Bronchial epithelial cell (primary cell): ENCODE data around the gene HOXB9. TPM values are rescaled to one million over a fixed set of nuclear protein-coding genes. Genes with fewer than 3 reads are reported as not detected.

Experiments
- DNase-seq: peaks from one replicate; pipeline ENCODE4 v3.0.0-alpha.2; 2010; ENCODE audit warnings: low read depth
- FAIRE-seq: peaks from 2 replicates; lab custom pipeline; 2011; peaks lifted over from hg19 to GRCh38; lab: Jason Lieb, UNC
- H3K27me3 ChIP-seq: 2 replicates; pipeline ENCODE4 v1.5.1; 2011; ENCODE audit warnings: low read length; ENCODE audit not compliant: control insufficient read depth, insufficient read depth
- H3K36me3 ChIP-seq: 2 replicates; pipeline ENCODE4 v1.5.1; 2011; ENCODE audit warnings: low read length; ENCODE audit not compliant: control insufficient read depth, insufficient read depth
- H3K4me3 ChIP-seq: 2 replicates; pipeline ENCODE4 v1.5.1; 2011; ENCODE audit warnings: mild to moderate bottlenecking, low read depth, low read length, control low read depth
- CTCF ChIP-seq: IDR thresholded peaks from 2 replicates; pipeline ENCODE4 v1.5.1; 2011; ENCODE audit warnings: mild to moderate bottlenecking, moderate library complexity, low read length, control low read depth, inconsistent platforms; ENCODE audit not compliant: insufficient read depth, severe bottlenecking
- total RNA-seq: library from RNA; depleted of rRNA; stranded (reverse); fragments of >200 nt; gene quantifications from 2 replicates; pipeline ENCODE4 v1.2.1, GENCODE V29; 2014

HOXB9 gene
- total RNA-seq, 1 donor from 2014 or later: not detected

- TF ChIP-seq CTCF: no peak
- no peak for DNase-seq
- no peak for FAIRE-seq
- H3K4me3 ChIP-seq: no peak overlapping the region
- no peaks in the 10 kb centered on the region for H3K36me3 ChIP-seq
- H3K27me3 ChIP-seq: peaks cover 84% of the 10 kb centered on the region
These were observed 15.4 kb upstream of the HOXB9 start for GRCh38 chr17:48641541-48642058.

GRCh38 chr17:48640858-48641180 lies 14.7 kb upstream of the HOXB9 start:
- H3K36me3 ChIP-seq: no peaks in the 10 kb centered on the region
- no peak for TF ChIP-seq CTCF
- no peak overlapping the region for H3K4me3 ChIP-seq
- FAIRE-seq (no peak), DNase-seq (no peak)
- H3K27me3 ChIP-seq: peaks cover 84% of the 10 kb centered on the region

- peaks cover 84% of the 10 kb centered on the region for H3K27me3 ChIP-seq
These were observed 14.1 kb upstream of the HOXB9 start for GRCh38 chr17:48639982-48640857.

GRCh38 chr17:48639136-48639535 lies 13.0 kb upstream of the HOXB9 start:
- H3K27me3 ChIP-seq: peaks cover 82% of the 10 kb centered on the region

More at GRCh38 chr17:48639982-48640857, 14.1 kb upstream of the HOXB9 start:
- Histone ChIP-seq H3K4me3 (no peak overlapping the region), H3K36me3 (no peaks in the 10 kb centered on the region)
- FAIRE-seq: no peak
- no peak for TF ChIP-seq CTCF
- no peak for DNase-seq

GRCh38 chr17:48637323-48638260 lies 11.4 kb upstream of the HOXB9 start:
- peak; percentile 63 for DNase-seq
- no peak for FAIRE-seq
- Histone ChIP-seq H3K27me3 (peaks cover 82% of the 10 kb centered on the region), H3K36me3 (no peaks in the 10 kb centered on the region), H3K4me3 (no peak overlapping the region)
- no peak for TF ChIP-seq CTCF

More at GRCh38 chr17:48639136-48639535, 13.0 kb upstream of the HOXB9 start:
- FAIRE-seq (peak; percentile 7), DNase-seq (no peak)
- H3K36me3 ChIP-seq: no peaks in the 10 kb centered on the region
- TF ChIP-seq CTCF: no peak
- H3K4me3 ChIP-seq: no peak overlapping the region
